Endometrium (tissue), 2 donors: Measurements from ENCODE around the gene BBS9.

Experiments
- FAIRE-seq: peaks from 2 replicates; lab custom pipeline; 2012; peaks lifted over from hg19 to GRCh38; lab: Jason Lieb, UNC
- donor health status: control.
- donor health status: control.

Gene BBS9

DNA sequence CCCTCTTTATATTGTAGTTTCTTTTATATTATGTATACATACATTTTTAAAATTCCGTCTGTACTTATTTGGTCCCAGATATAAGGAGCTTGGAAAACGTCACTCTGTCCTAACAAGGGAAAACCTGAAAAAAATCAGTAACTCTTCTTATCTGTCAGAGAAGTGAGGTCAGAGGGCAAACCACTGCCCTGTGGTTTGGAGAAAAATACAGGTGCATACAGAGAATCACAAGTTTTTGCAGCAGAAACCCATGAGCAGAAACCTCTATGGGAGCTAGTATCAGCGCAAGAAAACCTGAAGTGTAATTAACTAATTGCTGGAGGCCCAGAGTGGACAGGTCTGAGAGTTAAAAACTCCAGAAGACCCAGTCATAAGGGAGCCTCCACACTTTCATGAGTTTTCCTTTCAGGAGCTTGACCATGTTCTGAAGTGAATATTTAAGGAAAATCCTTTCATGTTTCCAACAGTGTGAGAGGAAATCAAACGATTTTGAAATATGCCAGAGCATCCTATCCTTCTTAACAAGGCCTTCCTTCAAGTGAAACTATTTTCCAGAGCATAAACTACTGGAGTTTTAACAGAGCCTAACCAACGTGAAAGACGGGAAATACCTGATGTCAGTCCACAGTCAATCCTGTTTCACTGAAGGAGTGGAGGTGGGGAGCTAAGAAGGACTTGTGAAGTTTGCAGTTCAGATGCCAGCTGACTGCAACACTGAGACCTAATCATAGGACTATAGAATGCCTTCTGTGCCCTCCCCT is 485.2 kb downstream of the BBS9 start:
- FAIRE-seq = no peak

DNA sequence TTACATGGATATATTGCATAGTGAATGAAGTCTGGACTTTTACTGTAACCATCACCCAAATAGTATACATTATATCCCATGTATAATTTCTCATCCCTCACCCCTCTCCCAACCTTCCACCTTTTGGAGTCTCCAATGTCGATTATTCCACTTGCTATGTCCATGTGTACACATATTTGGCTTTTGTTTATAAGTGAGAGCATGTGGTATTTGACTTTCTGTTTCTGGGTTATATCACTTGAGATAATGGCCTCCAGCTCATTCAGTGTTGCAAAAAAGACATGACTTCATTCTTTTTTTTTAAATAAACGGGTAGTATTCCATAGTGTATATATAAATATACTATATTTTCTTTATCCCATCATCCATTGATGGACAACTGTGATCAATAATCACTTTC is 487.4 kb downstream of the BBS9 start:
- FAIRE-seq = no peak

DNA sequence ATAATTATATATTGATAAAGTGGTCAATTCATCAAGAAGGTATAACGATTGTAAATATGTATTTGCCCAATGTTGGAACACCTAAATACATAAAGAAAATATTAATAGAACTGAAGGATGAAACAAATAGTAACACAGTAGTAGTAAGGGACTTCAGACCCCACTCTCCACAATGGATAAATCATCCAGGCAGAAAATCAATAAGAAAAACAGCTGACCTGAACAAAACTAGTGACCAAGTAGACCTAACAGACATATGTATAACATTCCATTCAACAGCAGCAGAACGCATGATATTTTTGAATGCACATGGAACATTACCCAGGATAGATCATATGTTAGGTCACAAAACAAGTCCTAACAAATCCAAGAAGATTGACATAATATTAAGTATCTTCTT is 489.9 kb downstream of the BBS9 start:
- no peak for FAIRE-seq

DNA sequence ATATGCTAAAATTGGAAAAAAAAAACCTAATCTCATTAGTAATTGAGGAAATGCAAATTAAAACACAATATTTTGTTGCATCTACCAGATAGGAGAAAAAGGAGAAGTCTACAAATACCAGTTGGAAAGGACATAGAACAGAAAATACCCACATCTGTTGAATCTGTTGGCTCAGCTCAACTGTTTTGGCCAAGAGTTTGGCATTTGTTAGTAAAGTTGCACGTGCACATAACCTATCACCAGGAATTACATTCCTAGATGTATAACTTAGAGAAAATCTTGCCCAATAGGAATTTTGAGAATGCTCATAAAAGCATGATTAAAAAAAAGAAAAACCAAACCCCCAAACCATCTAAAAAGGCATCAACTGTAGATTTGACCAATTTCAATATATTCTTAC is 493.9 kb downstream of the BBS9 start:
- no peak for FAIRE-seq

DNA sequence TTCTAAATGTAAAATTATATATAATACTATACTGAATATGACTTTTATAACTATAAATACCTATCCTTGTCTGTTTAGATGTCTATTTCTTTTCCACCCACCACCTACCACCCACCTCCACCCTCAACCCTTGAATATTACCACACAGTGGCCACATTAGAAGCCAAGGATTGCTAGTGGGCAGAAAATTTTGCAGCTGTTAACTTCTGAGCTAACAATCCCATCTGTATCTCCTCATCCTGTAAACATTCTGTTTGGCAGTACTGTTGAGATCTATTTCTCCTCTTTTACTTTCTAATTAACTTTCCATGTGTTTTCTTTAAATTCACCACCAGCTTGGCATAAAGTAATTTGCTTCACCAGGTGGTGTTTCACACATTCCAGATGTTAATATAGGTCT is 494.9 kb downstream of the BBS9 start:
- no peak for FAIRE-seq

DNA sequence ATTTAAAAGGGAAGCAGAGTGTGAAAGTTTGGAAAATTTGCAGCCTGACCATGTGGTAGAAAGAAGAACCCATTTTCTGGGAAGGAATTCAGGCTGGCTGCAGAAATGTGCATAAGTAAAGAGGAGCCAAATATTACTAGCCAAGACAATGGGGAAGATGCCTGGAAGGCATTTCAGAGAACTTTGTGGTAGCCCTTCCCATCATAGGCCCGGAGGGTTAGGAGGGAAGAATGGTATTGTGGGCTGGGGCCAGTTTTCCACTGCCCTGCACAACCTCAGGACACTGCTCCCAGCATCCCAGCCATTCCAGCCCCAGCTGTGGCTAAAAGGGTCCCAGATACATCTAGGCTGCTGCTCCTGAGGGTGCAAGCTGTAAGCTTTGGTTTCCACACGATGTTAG is 497.5 kb downstream of the BBS9 start:
- no peak for FAIRE-seq

DNA sequence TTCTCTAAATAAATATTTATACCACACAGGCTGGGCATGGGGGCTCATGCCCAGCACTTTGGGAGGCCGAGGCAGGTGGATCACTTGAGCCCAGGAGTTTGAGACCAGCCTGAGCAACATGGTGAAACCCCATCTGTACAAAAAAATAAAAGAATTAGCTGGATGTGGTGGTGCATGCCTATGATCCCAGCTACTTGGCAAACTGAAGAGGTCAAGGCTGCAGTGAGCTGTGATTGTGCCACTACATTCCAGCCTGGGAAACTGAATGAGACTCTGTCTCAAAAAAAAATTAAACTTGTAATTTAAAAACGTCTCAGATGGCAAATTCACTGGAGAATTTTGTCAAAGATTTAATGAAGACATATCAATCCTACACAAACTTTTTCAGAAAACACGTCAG is 498.4 kb downstream of the BBS9 start:
- FAIRE-seq = no peak

DNA sequence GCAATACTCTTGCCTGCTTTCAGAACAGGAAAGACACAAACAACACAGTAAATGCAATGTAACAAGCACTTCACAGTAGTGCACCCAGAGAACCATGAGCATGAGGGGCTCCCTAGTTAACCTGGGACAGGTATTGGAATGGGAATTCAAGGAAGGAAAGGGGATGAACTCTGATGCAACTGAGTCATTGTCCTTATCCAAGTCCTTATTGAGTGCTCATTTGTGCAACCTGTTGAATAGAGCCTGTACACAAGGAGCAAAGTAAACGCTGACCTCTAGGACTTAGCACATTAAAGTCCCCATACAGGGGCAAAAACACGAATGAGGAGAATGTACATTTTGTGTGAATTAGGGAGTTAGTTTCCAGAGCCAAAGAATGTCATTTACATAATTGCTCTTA is 499.5 kb downstream of the BBS9 start:
- FAIRE-seq = no peak

DNA sequence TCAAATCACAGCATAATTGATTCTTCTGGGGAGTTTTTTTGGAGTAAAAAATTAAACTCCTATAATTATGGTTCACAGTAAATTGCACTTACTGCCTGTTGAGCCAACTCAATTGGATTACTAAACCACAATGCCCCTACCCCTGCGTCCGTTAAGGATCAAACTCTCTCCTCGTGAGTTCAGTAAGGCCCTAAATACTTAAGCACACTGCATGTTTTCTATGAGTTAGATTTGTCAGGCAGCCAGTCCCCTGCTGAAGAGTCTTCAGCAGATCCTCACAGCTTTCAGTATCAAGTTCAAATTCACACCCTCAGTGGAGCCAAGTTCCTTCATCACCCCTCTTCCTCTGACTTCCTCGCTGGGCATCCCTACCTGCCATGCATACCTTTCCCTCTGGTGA is 501.0 kb downstream of the BBS9 start:
- no peak for FAIRE-seq

DNA sequence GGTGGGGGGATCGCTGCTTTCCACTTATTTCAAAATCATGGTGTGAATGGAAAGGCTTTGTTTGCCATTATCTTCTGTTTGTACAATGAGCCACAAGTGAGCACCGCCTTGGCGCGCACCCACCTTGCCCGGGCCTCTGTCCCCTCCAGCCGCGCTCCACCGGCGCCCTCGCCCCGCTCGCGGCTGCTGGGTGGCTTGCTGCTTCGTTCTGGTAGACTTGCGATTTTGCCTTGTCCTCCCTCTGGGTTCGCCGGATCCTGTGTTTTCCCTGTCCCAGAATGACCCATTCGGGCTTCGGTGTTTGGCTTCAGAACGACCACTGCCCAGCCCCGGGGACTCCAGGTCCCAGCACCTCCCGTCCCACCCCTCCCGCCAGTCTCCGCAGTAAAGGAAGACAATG is 503.0 kb downstream of the BBS9 start:
- FAIRE-seq = no peak

DNA sequence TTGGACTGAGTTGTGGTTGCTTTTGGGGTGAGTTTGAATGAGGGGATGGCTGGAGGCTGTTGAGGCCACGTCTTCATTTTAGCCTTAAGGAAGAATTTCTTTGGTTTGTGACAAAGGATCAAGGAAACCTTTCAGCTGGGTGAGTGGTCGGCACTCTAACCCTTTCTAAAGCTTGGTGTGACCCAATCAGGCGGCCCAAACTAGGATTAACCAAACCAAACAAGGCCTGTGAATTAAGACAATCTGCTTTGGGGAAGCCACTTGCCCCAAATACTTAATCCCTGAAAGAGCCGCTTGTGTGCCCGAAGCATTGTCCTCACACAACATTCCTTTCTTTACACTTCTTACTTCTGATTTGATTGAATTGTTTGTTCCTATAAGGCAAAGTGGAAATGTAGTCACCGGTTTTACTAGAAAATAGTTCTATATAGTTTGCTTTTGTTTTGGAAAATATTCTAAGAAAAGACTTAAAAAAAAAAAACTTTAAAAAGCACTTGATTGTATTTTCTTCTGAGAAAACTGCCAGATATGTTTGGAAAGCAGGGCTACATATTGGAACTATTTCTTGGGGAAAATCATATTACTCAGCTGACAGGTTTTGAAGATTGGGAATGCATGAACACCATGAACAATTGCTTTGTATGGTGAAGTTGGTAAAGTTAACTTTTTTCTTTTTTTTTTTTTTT is 503.6 kb downstream of the BBS9 start:
- no peak for FAIRE-seq

DNA sequence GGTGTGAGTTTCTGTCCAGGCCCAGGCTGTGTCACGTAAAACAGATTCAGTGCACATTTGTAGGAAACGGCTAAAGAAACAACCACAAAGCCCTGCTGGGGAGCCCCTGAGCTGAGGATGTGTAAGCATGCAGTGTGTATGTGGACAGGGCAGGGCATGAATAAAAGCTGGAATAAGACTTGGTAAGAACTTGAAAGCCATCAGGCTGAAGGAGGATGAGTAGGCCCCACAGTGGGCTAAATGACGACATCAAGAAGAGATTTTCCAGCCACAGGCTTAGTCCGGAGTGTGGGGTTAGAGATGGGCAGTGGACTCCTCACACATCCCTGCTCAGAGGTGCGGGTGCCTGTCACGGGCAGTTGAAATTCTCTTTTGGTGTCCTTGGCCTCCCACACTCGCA is 505.2 kb downstream of the BBS9 start:
- FAIRE-seq = no peak

DNA sequence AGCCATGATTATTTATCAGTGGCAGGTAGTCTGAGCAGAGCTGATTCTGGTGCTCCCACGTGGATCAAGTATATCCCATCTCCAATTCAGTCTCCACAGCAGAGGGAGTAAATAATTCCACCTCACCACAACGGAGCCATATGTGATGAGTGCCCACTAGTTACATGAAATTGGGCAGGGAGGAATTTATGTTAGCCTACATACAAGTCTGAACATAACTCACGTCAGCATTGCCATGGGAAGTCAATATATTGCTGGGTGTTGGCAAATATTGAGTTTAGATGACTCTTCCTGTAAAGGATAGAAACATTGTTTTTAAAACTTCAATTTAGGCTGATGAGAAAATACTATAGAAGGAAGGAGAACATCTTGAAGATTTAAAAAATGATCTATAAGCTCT is 507.0 kb downstream of the BBS9 start:
- FAIRE-seq = no peak

DNA sequence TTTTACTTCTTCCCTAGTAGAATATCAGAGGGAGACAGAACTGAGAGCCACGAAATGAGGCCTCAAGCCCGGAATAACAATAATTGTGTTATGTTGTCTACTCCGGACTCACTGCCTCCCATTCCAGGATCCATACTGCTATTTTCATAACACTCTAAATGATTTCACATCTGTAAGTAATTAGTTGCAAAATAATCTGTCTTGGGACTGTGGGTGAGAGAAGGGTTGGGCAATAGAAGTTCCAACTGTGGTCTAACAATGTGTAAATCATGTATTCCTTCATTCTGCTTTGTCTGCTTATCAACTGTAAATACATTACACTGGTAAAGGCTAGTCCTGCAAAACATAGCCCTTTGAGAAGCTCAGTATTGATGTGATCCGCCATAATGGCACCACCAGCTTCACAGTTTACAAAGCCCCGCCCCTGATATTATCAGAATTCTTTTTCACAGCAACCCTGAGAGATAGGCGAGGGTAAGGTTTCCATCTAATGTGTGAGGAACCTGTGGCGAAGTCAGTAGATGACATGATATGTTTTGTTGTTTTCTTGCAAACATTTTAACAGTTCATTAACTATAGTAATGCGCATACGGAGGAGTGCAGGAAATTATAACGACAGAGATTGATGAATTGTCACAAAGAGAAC is 510.3 kb downstream of the BBS9 start:
- no peak for FAIRE-seq

DNA sequence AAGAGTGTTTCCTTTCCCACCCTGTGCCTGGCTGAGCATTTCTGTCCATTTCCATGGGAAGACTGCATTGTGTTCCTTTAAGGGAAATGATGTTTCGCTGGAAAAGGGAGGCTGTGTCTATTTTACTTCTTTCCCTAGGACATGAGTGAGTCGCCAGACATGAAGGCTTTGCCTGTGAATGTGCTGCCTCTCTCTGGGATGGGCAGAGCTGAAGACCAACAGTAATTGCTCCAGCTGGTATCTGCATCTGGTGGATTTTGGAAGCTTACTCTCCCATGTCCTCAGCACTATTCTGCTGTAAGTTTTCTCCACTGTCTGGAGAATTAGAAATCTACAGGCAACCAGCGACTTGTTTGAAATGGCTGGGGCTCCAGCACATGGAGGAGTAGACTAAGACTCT is 511.4 kb downstream of the BBS9 start:
- FAIRE-seq = no peak

DNA sequence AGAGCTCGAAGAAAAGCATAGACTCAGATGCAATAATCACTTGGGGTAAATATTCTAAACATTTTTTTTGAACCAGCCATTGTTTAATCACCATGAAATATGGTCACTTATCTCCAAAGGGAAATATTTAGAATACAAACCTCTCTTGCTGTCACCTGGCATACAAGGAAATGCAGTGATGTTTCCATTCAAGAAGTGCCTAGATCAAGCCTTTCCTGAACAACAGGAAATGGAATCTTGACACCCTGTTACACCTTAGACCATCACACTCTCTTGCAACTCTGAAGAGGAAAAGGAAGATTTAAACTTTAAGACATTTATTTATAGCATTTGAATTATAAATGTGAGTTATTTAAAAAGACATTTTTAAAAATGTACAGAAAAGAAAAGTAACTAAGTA is 512.9 kb downstream of the BBS9 start:
- no peak for FAIRE-seq

DNA sequence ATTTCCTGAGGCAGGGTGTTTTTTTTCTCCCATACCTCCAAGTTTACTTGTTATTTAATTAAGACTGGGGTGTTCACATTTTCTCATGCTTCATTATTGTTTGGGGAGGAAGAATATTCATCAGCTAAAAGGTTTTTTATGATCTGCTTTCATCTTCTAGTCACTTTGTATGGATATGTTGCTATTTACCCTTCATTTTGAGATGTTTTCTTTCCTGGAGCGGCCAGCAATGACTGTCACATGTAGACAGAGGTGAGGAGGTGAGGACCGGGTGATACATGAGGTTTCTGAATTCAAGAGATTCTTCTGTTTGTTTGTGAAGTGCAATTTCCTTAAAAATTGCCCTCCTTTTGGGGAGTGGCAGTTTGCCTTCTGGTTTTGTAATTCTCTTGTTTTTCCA is 514.2 kb downstream of the BBS9 start:
- FAIRE-seq = no peak

DNA sequence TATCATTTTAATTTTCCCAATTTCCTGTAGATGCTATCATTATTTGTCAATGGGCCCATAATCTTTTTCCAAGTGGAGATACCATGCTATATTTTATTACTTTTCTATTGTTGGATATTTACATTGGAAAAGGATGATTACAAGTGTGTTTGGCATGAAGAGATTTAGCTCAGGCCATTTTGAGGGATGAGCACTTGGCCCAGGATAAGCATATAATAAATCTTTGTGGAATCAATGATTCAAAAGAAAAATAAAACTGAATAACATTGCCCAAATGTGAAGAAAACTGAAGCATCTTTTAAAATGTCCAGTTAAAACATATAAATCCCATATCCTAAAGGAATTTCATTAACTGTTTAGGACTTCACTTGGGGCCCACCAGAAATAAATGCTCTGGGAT is 515.1 kb downstream of the BBS9 start:
- FAIRE-seq = no peak

DNA sequence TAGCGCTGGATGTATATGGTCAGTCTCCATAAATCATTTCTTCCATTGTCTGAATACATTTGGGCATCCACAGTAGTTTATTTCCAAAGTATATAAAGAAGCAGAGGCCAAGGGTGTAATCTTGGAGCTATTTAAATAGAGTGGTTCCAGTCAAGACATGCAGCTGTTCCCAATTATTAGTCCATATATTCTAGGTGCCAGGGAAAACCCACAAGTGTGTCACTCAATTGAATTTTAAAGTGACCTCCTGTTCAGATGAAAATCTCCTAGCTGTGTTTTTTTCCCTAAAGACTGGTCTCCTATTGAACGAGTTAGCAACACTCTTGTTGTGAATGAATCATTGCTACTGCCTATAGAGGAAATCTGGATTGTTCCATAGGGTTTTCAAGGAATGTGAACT is 515.7 kb downstream of the BBS9 start:
- no peak for FAIRE-seq

DNA sequence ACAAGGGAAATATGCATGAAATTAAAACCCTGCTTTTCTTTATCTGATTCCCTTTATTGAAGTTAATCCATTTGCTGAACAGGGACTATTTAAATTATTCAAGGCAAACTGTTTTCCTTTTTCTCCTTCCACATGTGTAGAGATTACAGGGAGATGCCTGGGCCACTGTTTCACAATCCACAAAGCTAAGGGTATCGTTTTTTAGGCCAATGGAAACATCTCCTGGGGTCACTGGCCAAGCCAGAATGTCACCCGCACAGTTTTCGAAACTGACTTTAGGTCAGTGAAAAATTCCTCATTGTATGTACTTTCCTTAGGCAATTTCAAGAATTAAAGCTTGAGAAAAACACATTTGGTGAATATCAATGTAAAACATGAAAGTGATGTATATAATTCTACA is 516.8 kb downstream of the BBS9 start:
- FAIRE-seq = no peak

DNA sequence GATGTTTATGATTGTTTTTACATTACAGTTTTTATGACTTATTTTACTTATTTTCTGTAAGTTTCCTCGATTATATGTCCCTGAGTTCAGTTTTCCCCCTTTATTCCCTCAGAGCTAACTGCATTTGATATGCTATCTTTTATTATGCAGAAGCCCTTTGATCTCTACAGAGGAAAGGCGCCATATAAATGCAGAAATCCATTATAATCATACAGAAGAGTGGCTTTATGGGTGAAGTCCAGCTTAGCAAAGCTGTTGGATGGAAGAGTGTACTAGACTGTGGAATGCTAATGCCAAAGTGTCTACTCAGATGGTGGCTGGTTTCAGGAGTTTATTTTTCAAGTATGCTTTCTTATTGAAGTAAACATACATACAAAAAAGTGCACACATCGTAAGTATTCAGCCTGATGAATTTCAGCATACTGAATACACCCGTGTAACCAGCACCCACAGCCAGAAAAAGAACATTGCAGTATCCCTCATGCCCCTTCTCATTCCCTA is 517.6 kb downstream of the BBS9 start:
- no peak for FAIRE-seq

DNA sequence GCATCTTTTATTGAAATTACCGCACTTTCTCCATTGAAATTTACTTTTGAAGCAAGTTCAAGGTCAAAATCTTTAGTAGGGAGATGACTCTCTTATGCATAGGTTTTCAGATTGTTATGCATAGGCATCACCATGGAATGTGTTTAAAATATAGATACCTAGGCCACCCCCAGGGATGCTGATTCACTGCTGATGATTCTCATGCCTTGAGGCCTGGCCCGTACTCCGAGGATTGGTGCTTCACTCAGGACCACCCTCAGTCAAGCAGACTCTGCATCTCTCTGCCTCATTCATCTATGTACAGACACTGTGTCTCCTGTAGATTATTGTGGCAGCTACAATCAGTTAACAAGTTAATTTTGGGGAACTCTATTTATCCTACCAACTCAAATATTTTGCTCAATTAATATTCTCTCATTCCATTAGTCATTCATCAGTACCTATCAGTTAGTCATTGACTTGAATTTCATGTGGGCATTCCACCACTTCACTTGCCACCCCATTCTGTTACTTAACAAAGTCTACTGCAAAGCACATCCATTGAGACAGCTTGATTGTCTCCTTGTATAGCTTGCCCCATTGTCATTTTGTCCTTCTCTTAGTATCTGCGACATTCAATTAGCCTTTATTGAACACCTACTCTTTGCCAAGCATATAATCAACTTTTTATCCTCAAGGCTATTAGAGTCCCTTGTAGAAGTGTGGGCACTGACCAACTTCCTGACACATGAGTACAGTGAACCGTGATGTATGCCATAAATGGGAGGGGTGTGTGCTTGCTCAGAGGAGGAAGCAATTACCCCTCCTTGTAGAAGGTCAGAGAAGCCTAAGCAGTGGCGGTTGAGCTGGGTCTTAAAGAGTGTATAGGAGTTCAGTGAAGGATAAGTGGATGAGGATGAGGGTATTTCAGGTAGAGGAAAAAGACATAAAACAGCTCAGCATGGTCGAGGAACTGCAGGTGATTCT is 520.4 kb downstream of the BBS9 start:
- FAIRE-seq = no peak
